H9 (cell line): ENCODE measurements around the gene PTPRB. TPM values are rescaled to one million over a fixed set of nuclear protein-coding genes. Genes with fewer than 3 reads are reported as not detected.

Experiments used
- DNase-seq: peaks from one replicate; pipeline ENCODE4 v3.0.0-alpha.2; 2017
- H2AFZ ChIP-seq: one replicate; pipeline ENCODE4 v1.6.1; 2013; ENCODE audit warnings: mild to moderate bottlenecking, low read length, control low read depth, moderate library complexity
- H2AK5ac ChIP-seq: 2 replicates; pipeline ENCODE4 v1.6.1; 2013; ENCODE audit warnings: low read length, control low read depth, mixed read lengths; ENCODE audit not compliant: insufficient read length
- H2BK120ac ChIP-seq: one replicate; pipeline ENCODE4 v1.6.1; 2013; ENCODE audit warnings: low read depth, mild to moderate bottlenecking, low read length, control low read depth, inconsistent platforms; ENCODE audit not compliant: poor library complexity, severe bottlenecking
- H2BK12ac ChIP-seq: 2 replicates; pipeline ENCODE4 v1.6.1; 2013; ENCODE audit warnings: low read length, control low read depth, mixed read lengths, low read depth; ENCODE audit not compliant: insufficient read length
- H2BK15ac ChIP-seq: 2 replicates; pipeline ENCODE4 v1.6.1; 2013; ENCODE audit warnings: low read depth, low read length, control low read depth
- H2BK20ac ChIP-seq: one replicate; pipeline ENCODE4 v1.6.1; 2013; ENCODE audit warnings: low read depth, mild to moderate bottlenecking, low read length, control low read depth, inconsistent platforms; ENCODE audit not compliant: poor library complexity, severe bottlenecking
- H2BK5ac ChIP-seq: 2 replicates; pipeline ENCODE4 v1.6.1; 2013; ENCODE audit warnings: low read length, control low read depth, mixed read lengths; ENCODE audit not compliant: insufficient read length
- H3K14ac ChIP-seq: 2 replicates; pipeline ENCODE4 v1.6.1; 2013; ENCODE audit warnings: low read length, control low read depth; ENCODE audit not compliant: insufficient read depth
- H3K18ac ChIP-seq: 2 replicates; pipeline ENCODE4 v1.6.1; 2013; ENCODE audit warnings: low read depth, mild to moderate bottlenecking, mixed read lengths, low read length, control low read depth; ENCODE audit not compliant: insufficient read length
- H3K23ac ChIP-seq: 2 replicates; pipeline ENCODE4 v1.6.1; 2013; ENCODE audit warnings: low read length, control low read depth, mixed read lengths, low read depth; ENCODE audit not compliant: insufficient read length
- H3K23me2 ChIP-seq: 2 replicates; pipeline ENCODE4 v1.6.1; 2013; ENCODE audit warnings: low read depth, mild to moderate bottlenecking, mixed read lengths, low read length, control low read depth; ENCODE audit not compliant: insufficient read length, poor library complexity, severe bottlenecking
- H3K27ac ChIP-seq: 2 replicates; pipeline ENCODE4 v1.5.1; 2013; ENCODE audit warnings: low read length, control low read depth, mixed read lengths, low read depth; ENCODE audit not compliant: insufficient read length
- H3K27me3 ChIP-seq: 2 replicates; pipeline ENCODE4 v1.6.1; 2013; ENCODE audit warnings: low read length, control low read depth, inconsistent platforms; ENCODE audit not compliant: insufficient read depth
- H3K4ac ChIP-seq: 2 replicates; pipeline ENCODE4 v1.6.1; 2013; ENCODE audit warnings: low read depth, mild to moderate bottlenecking, control low read depth, inconsistent platforms, low read length, moderate library complexity
- H3K4me1 ChIP-seq: 2 replicates; pipeline ENCODE4 v1.6.1; 2013; ENCODE audit warnings: low read length, control low read depth, inconsistent platforms; ENCODE audit not compliant: insufficient read depth
- H3K4me2 ChIP-seq: 2 replicates; pipeline ENCODE4 v1.6.1; 2013; ENCODE audit warnings: low read length, control low read depth, mixed read lengths; ENCODE audit not compliant: insufficient read length, insufficient read depth
- H3K56ac ChIP-seq: 2 replicates; pipeline ENCODE4 v1.6.1; 2013; ENCODE audit warnings: low read depth, mild to moderate bottlenecking, mixed read lengths, low read length, control low read depth; ENCODE audit not compliant: insufficient read length
- H3K79me1 ChIP-seq: 2 replicates; pipeline ENCODE4 v1.6.1; 2013; ENCODE audit warnings: low read depth, mild to moderate bottlenecking, moderate library complexity, low read length, control low read depth, inconsistent platforms; ENCODE audit not compliant: insufficient read depth, poor library complexity, severe bottlenecking
- H3K79me2 ChIP-seq: 2 replicates; pipeline ENCODE4 v1.6.1; 2013; ENCODE audit warnings: low read length, control low read depth, inconsistent platforms; ENCODE audit not compliant: insufficient read depth
- H3K9ac ChIP-seq: 2 replicates; pipeline ENCODE4 v1.6.1; 2013; ENCODE audit warnings: low read length, control low read depth, mixed read lengths; ENCODE audit not compliant: insufficient read length; ENCODE audit errors: extremely low read depth
- H3K9me3 ChIP-seq: one replicate; pipeline ENCODE4 v1.6.1; 2013; ENCODE audit warnings: low read depth, low read length, inconsistent platforms; ENCODE audit not compliant: control insufficient read depth
- H3T11ph ChIP-seq: one replicate; pipeline ENCODE4 v1.6.1; 2013; ENCODE audit warnings: mild to moderate bottlenecking, low read length, control low read depth, inconsistent platforms
- H4K20me1 ChIP-seq: one replicate; pipeline ENCODE4 v1.6.1; 2013; ENCODE audit not compliant: control insufficient read depth, insufficient read length, insufficient read depth
- H4K5ac ChIP-seq: 2 replicates; pipeline ENCODE4 v1.6.1; 2013; ENCODE audit warnings: low read depth, mild to moderate bottlenecking, mixed read lengths, low read length, control low read depth; ENCODE audit not compliant: insufficient read length
- H4K8ac ChIP-seq: replicated peaks from 2 replicates; pipeline ENCODE4 v1.6.1; 2013; ENCODE audit warnings: low read length, control low read depth, mixed read lengths, low read depth; ENCODE audit not compliant: insufficient read length
- H4K91ac ChIP-seq: 2 replicates; pipeline ENCODE4 v1.6.1; 2013; ENCODE audit warnings: low read depth, mild to moderate bottlenecking, moderate library complexity, mixed read lengths, low read length, control low read depth; ENCODE audit not compliant: insufficient read length
- H3K27ac Mint-ChIP-seq, 3 experiments: 2 replicates in 2 of 3; 3 replicates in 1 of 3; pipeline ENCODE4 v1.8.0; 2020 to 2021; ENCODE audit warnings: mixed read lengths in 3 of 3, mild to moderate bottlenecking in 1 of 3, moderate library complexity in 1 of 3
- H3K27me3 Mint-ChIP-seq: 2 replicates; pipeline ENCODE4 v1.8.0; 2021; ENCODE audit warnings: low read depth, mild to moderate bottlenecking, moderate library complexity, mixed read lengths
- H3K36me3 Mint-ChIP-seq, 3 experiments: 2 replicates in 2 of 3; 3 replicates in 1 of 3; pipeline ENCODE4 v1.8.0; 2020 to 2021; ENCODE audit warnings: low read depth in 3 of 3, mixed read lengths in 3 of 3; ENCODE audit not compliant: insufficient read depth in 1 of 3
- H3K4me1 Mint-ChIP-seq, 2 experiments: 2 replicates each; pipeline ENCODE4 v1.8.0; 2020; ENCODE audit warnings: mixed read lengths in 2 of 2
- H3K4me3 Mint-ChIP-seq, 2 experiments: 2 replicates in 1 of 2; 3 replicates in 1 of 2; pipeline ENCODE4 v1.8.0; 2020 to 2021; ENCODE audit warnings: mild to moderate bottlenecking in 2 of 2, mixed read lengths in 2 of 2, moderate library complexity in 1 of 2
- H3K9me3 Mint-ChIP-seq, 2 experiments: 2 replicates in 1 of 2; 3 replicates in 1 of 2; pipeline ENCODE4 v1.8.0; 2020; ENCODE audit warnings: mild to moderate bottlenecking in 2 of 2, mixed read lengths in 2 of 2, moderate library complexity in 1 of 2
- WGBS: extraction: QIAGEN DNeasy Blood & Tissue Kit; methylation state at CpG from one replicate; pipeline ENCODE4 v1.1.7; 2013; ENCODE audit warnings: missing lambda C conversion rate, low lambda C conversion rate, mixed read lengths; ENCODE audit not compliant: insufficient read length; ENCODE audit errors: extremely low coverage; 5-methylcytosine and 5-hydroxymethylcytosine counted together
- total RNA-seq: library from RNA; stranded (reverse); gene quantifications from 2 replicates; pipeline ENCODE4 v1.2.1, GENCODE V29; 2021
- TF ChIP-seq, protein P1 (sequence below): fragments of 200-600 bp; sonication (generic); conservative IDR thresholded peaks from 3 replicates; pipeline ENCODE4 v1.8.0; 2021; ENCODE audit warnings: antibody characterized with exemption, mild to moderate bottlenecking

PTPRB gene
- total RNA-seq, 1 experiment from 2014 or later: 1.4 TPM

GRCh38 chr12:70608184-70608583 is 29.0 kb downstream of the PTPRB start:
- Histone ChIP-seq H2BK120ac (no peak overlapping the region), H3K56ac (no peak overlapping the region), H3K4ac (no peak overlapping the region), H3K27ac (no peak overlapping the region), H2BK12ac (no peak overlapping the region), H3K27me3 (peaks cover 3% of the 10 kb centered on the region; the same call in 1 of the 2 replicates), H3K14ac (no peak overlapping the region), H4K8ac (no peak overlapping the region), H3K18ac (no peak overlapping the region), H2BK15ac (no peak overlapping the region), H4K91ac (no peak overlapping the region), H3K79me2 (no peaks in the 10 kb centered on the region), H3K9me3 (no peaks in the 10 kb centered on the region), H3K4me1 (no peaks in the 10 kb centered on the region), H2BK5ac (no peak overlapping the region), H4K20me1 (no peaks in the 10 kb centered on the region), H2AFZ (no peak overlapping the region), H3K23ac (no peak overlapping the region), H3K4me2 (no peak overlapping the region), H2AK5ac (no peak overlapping the region), H3K23me2 (peaks cover 7% of the 10 kb centered on the region), H3K79me1 (no peaks in the 10 kb centered on the region), H4K5ac (no peak overlapping the region), H2BK20ac (no peak overlapping the region), H3T11ph (no peak overlapping the region), H3K9ac (no peak overlapping the region)
- H3K4me3 Mint-ChIP-seq: no peak overlapping the region
- no peak for DNase-seq
- TF ChIP-seq, protein P1, sequence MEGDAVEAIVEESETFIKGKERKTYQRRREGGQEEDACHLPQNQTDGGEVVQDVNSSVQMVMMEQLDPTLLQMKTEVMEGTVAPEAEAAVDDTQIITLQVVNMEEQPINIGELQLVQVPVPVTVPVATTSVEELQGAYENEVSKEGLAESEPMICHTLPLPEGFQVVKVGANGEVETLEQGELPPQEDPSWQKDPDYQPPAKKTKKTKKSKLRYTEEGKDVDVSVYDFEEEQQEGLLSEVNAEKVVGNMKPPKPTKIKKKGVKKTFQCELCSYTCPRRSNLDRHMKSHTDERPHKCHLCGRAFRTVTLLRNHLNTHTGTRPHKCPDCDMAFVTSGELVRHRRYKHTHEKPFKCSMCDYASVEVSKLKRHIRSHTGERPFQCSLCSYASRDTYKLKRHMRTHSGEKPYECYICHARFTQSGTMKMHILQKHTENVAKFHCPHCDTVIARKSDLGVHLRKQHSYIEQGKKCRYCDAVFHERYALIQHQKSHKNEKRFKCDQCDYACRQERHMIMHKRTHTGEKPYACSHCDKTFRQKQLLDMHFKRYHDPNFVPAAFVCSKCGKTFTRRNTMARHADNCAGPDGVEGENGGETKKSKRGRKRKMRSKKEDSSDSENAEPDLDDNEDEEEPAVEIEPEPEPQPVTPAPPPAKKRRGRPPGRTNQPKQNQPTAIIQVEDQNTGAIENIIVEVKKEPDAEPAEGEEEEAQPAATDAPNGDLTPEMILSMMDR: no peak
- no CpG with 5 or more reads among the region's 1 CpG for WGBS
- peaks cover 32% of the 10 kb centered on the region for H3K27me3 Mint-ChIP-seq
- no peaks in the 10 kb centered on the region for H3K36me3 Mint-ChIP-seq
- H3K27ac Mint-ChIP-seq: no peak overlapping the region
- H3K4me1 Mint-ChIP-seq: peaks cover 12 to 14% of the 10 kb centered on the region in 2 experiments
- peaks cover 3% of the 10 kb centered on the region in 2 experiments for H3K9me3 Mint-ChIP-seq
